Islet precursor cell (in vitro differentiated cells): ENCODE measurements around the gene PLCG2.

ENCODE experiments used
- DNase-seq: peaks from one replicate; pipeline ENCODE4 v3.0.0-alpha.2; 2018

The PLCG2 gene

GRCh38 chr16:81817296-81817695 lies 38.2 kb downstream of the PLCG2 start:
- DNase-seq: no peak

GRCh38 chr16:81817789-81818567 lies 38.9 kb downstream of the PLCG2 start:
- no peak for DNase-seq

- no peak for DNase-seq
Measured at GRCh38 chr16:81818568-81818896, 39.4 kb downstream of the PLCG2 start.

GRCh38 chr16:81818905-81819304 lies 39.8 kb downstream of the PLCG2 start:
- no peak for DNase-seq

- DNase-seq: peak; percentile 13
Measured at GRCh38 chr16:81821436-81822128, 42.5 kb downstream of the PLCG2 start.

GRCh38 chr16:81823111-81823510 lies 44.0 kb downstream of the PLCG2 start:
- DNase-seq: peak; percentile 81

GRCh38 chr16:81823734-81824133 lies 44.6 kb downstream of the PLCG2 start:
- no peak for DNase-seq

GRCh38 chr16:81826523-81826922 lies 47.4 kb downstream of the PLCG2 start:
- no peak for DNase-seq

- DNase-seq: no peak
Measured at GRCh38 chr16:81830845-81831540, 51.9 kb downstream of the PLCG2 start.

- peak; percentile 70 for DNase-seq
Measured at GRCh38 chr16:81831722-81832126, 52.6 kb downstream of the PLCG2 start.

GRCh38 chr16:81832801-81833547 lies 53.9 kb downstream of the PLCG2 start:
- DNase-seq: no peak

GRCh38 chr16:81833751-81834150 lies 54.7 kb downstream of the PLCG2 start:
- peak; percentile 65 for DNase-seq

GRCh38 chr16:81834868-81835267 lies 55.8 kb downstream of the PLCG2 start:
- no peak for DNase-seq

GRCh38 chr16:81836279-81837054 lies 57.4 kb downstream of the PLCG2 start:
- DNase-seq: no peak

- no peak for DNase-seq
Measured at GRCh38 chr16:81837312-81837751, 58.2 kb downstream of the PLCG2 start.

GRCh38 chr16:81838794-81839193 lies 59.7 kb downstream of the PLCG2 start:
- no peak for DNase-seq

GRCh38 chr16:81841722-81842121 lies 62.6 kb downstream of the PLCG2 start:
- DNase-seq: no peak

GRCh38 chr16:81842564-81843242 lies 63.6 kb downstream of the PLCG2 start:
- no peak for DNase-seq

GRCh38 chr16:81843243-81843582 lies 64.1 kb downstream of the PLCG2 start:
- no peak for DNase-seq

- DNase-seq: no peak
Measured at GRCh38 chr16:81843683-81844082, 64.6 kb downstream of the PLCG2 start.

GRCh38 chr16:81846105-81846504 lies 67.0 kb downstream of the PLCG2 start:
- DNase-seq: peak; percentile 65
